Measurements from ENCODE around the gene LTBP4.
"Not testable (repeated sequence)": the region's sequence is repeated elsewhere in the genome, so short reads cannot be mapped to it uniquely, and the experiment has no call there.

The LTBP4 gene

DNA sequence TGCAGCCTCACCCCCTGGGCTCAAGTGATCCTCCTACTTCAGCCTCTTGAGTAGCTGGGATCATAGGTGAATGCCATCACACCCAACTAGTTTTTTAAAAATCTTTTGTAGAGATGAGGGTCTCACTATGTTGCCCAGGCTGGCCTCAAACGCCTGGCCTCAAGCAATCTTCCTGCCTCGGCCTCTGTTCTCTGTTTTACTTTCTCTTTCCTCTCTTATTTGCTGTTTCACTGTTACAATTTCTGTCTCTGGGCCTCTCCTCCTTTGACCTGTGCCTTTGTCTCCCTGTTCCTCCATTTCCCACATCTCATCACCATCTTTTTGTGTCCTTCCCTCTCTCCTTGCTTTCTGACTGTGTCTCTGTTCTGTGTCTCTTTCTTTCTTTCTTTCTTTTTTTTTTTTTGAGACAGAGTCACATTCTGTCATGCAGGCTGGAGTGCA lies 15.2 kb upstream of the LTBP4 start:
- H3K27ac ChIP-seq, result no peak overlapping the region
- TF ChIP-seq, protein P1, sequence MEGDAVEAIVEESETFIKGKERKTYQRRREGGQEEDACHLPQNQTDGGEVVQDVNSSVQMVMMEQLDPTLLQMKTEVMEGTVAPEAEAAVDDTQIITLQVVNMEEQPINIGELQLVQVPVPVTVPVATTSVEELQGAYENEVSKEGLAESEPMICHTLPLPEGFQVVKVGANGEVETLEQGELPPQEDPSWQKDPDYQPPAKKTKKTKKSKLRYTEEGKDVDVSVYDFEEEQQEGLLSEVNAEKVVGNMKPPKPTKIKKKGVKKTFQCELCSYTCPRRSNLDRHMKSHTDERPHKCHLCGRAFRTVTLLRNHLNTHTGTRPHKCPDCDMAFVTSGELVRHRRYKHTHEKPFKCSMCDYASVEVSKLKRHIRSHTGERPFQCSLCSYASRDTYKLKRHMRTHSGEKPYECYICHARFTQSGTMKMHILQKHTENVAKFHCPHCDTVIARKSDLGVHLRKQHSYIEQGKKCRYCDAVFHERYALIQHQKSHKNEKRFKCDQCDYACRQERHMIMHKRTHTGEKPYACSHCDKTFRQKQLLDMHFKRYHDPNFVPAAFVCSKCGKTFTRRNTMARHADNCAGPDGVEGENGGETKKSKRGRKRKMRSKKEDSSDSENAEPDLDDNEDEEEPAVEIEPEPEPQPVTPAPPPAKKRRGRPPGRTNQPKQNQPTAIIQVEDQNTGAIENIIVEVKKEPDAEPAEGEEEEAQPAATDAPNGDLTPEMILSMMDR (IDR thresholded peaks at IDR 0.05), result no peak
- TF ChIP-seq ZFX (IDR thresholded peaks at IDR 0.05; ENCODE audit: borderline replicate concordance), result no peak

DNA sequence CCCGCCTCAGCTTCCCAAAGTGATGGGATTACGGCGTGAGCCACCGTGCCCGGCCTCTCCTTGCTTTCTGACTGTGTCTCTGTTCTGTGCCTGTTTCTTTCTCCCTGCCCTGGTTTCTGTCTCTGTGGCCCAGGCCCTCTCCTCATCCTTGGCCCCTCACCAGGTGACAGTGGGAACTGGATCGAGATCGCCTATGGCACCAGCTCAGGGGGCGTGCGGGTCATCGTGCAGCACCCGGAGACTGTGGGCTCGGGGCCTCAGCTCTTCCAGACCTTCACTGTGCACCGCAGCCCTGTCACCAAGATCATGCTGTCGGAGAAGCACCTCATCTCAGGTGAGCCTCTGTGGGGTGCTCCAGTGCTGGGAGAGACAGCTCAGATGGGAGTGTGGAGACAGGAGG lies 14.6 kb upstream of the LTBP4 start:
- H3K27ac ChIP-seq, result no peak overlapping the region

DNA sequence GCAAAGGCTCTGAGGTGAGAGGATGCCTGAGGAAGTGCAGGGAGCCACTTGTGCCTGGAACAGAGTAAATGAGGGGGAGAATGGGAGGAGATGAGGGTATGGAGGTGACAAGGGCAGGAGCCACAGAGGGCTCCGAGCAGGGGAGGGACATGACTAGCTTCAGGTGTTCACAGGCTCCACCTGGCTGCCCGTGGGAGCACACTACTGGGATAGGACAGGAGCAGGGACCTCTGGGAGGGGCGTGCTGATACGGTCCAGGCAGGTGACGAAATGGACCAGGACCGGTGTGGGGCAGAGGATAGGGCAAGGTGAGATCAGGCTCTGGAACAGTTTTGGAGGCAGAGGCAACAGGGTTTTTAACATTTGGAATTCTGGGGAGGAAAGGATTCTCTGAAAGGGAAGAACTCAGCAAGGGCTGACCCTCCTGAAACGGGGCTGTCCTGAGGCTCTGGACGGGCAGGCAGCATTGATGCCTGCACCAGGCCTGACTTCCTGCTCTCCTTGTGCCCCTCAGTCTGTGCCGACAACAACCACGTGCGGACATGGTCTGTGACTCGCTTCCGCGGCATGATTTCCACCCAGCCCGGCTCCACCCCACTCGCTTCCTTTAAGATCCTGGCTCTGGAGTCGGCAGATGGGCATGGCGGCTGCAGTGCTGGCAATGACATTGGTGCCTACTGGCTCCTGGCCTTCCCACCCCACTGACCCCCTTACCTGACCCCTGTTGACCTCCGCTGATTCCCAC lies 12.9 kb upstream of the LTBP4 start:
- no peak overlapping the region for H3K27ac ChIP-seq
- TF ChIP-seq, protein P1 (IDR thresholded peaks at IDR 0.05), result no peak
- no peak for TF ChIP-seq ZFX (IDR thresholded peaks at IDR 0.05; ENCODE audit: borderline replicate concordance)

More for the DNA sequence above, 14.6 kb upstream of the LTBP4 start:
- no peak for TF ChIP-seq ZFX (IDR thresholded peaks at IDR 0.05; ENCODE audit: borderline replicate concordance)
- TF ChIP-seq, protein P1 (IDR thresholded peaks at IDR 0.05), result no peak

DNA sequence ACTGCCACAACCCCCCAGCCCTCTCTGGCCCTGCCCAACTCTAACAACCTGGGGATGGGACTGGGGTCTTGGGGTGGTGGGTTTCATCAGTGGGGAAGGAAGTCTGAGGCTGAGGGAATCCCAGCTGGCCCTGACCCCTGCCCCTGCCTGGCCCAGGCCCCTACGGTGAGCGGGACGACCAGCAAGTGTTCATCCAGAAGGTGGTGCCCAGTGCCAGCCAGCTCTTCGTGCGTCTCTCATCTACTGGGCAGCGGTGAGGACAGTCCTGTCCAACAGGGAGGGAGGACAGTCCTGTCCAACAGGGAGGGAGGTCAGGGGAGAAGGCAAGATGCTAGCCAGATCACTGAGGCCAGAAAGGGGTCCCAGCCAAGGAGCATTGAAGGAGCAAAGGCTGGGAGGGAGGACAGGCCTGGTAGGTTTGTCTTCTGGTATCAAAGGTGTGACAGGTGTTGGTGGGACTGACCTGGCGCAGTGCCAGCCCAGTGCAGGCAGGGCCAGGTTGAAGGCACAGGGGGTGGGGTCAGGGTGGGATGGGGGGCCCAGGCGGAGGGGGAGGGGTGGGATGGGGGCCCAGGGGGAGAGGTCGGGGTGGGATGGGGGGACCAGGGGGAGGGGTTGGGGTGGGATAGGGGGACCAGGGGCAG lies 12.1 kb upstream of the LTBP4 start:
- TF ChIP-seq, protein P1 (IDR thresholded peaks at IDR 0.05), result no peak
- TF ChIP-seq ZFX (IDR thresholded peaks at IDR 0.05; ENCODE audit: borderline replicate concordance), result no peak
- H3K27ac ChIP-seq, result no peak overlapping the region

DNA sequence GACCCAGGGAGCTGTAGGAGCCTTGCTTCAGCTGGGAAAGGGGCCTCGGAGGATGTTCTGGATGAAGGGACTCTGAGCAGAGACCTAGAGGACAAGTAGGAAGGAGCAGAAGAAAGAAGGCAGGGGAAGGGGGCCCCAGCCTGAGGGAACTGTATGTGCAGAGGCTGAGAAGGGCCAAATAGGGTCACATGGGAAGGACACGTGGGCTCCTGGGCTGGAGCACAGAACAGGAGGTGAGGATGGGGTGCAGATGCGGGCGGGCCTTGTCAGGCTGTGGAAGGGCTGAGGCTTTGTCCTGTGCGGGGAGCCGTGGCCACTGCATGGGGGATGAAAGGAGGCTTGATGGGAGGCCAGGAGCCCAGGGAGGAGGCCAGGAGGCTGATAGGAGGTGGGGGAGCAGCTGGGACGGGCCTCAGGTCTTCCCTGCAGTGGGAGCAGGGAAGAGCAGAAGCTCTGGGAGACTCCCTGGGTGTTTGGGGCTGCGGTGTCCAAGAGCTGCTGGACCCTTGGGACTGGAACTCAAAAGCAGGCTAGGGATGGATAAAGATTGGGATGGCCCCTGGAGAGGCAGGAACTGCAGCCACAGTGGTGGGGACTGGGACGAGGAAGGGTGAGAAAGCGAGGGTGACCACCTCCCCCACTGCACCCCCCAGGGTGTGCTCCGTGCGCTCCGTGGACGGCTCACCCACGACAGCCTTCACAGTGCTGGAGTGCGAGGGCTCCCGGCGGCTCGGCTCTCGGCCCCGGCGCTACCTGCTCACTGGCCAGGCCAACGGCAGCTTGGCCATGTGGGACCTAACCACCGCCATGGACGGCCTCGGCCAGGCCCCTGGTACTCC lies 11.4 kb upstream of the LTBP4 start:
- TF ChIP-seq, protein P1 (IDR thresholded peaks at IDR 0.05), result no peak
- TF ChIP-seq ZFX (IDR thresholded peaks at IDR 0.05; ENCODE audit: borderline replicate concordance), result no peak
- no peak overlapping the region for H3K27ac ChIP-seq

DNA sequence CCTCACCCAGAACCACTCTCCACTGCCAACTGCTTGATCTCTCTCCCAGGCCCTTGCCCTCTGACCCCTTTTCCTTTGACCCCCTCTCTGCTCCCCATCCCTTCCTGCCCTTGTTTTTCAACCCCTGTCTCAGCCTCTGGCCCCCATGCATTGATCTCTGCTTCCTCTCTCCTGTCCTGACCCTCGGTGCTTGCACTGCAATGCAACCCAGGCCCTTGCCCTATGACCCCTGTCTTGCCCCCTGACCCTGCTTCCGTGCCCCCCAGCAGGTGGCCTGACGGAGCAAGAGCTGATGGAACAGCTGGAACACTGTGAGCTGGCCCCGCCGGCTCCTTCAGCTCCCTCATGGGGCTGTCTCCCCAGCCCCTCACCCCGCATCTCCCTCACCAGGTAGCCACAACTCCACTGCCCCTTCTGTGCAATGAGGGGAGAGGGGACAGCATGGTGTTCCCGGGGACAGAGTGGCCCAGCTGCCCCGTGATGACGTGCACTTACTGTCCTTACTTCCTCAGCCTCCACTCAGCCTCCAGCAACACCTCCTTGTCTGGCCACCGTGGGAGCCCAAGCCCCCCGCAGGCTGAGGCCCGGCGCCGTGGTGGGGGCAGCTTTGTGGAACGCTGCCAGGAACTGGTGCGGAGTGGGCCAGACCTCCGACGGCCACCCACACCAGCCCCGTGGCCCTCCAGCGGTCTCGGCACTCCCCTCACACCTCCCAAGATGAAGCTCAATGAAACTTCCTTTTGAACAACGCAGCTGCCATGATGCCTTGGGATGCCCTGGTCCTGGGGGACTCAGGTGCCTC lies 10.5 kb upstream of the LTBP4 start:
- no peak overlapping the region for H3K27ac ChIP-seq
- no peak for TF ChIP-seq ZFX (IDR thresholded peaks at IDR 0.05; ENCODE audit: borderline replicate concordance)
- TF ChIP-seq, protein P1 (IDR thresholded peaks at IDR 0.05), result no peak

DNA sequence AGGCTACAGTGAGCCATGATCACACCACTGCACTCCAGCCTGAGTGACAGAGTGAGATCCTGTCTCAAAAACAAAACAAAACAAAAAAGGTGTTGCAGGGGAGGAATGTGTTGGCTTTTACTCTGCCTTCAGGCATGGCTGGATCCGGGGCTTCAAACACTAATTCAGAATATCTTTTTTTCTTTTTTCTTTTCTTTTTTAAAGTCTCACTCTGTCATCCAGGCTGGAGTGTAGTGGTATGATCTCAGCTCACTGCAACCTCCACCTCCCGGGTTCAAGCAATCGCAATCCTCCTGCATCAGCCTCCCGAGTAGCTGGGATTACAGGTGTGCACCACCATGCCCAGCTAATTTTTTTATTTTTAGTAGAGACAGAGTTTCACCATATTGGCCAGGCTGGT lies 9.4 kb upstream of the LTBP4 start:
- H3K27ac ChIP-seq, result not testable (repeated sequence)
